Measurements from ENCODE around the gene IL21R.
A peak's percentile ranks its signal among the peaks of the same experiment; 100 is the strongest.
"Not testable (repeated sequence)": the region's sequence is repeated elsewhere in the genome, so short reads cannot be mapped to it uniquely, and the experiment has no call there.

IL21R gene

DNA sequence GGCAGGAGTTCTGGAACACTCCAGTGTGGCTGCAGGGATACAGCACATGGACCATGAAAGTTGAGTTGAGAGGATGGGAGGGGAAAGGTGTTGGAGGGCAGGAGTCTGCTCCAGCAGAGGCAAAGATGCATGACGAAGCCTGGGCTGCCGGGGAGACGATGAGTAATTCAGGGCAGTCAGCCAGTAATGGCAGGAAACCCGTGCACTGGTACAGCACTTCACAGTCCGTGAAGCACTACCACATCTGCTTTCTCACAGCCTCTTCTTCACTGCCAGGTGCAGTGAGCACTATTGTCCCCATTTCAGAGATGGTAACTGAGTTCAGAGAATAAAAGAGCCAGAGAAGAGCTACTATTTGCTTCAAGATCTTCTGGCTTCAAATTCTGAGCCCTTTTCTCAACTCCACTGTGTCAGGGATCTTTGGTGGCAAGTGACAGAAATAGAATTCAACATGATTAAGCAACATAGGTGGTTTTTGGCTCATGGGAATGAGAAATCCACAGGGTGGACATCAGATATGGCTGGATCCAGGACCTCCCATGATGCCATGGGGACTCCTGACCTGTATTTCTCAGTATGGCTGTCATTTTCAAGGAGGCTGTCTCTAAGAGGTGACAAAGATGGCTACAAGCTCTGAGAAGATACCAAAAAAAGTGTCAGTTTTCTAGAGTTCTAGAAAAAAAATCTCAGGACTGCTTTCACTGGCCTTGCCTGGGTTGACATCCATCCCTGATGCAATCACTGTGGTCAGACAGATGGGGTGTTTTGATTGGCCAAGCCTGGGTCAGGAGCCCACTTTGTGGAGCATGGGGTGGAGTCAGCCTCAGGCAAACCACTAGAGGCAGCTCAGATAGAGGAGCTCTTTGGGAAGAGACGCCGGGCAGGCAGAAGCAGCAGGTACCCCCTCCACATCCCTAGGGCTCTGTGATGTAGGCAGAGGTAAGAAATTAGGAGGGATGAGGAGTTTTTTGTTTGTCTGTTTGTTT lies 24.7 kb downstream of the IL21R start:
- peak; percentile 39 for DNase-seq (ENCODE audit: low read depth, low spot score)

DNA sequence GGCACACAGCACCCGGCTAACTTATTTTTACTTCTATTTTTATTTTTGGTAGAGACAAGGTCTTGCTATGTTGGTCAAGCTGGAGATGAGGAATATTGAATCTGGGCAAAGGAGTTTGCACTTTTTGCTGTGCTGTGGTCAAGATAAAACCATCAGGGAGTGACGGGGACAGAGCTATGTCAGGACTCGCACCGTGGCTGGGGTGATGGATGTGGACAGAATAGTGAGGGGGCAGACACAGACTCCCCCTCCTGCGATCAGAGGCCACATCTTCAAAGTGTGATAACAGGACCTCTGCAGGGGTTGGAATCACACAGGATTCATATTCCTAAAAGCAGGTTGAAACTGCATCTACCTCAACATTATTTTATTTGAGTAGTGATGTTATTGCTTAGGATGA lies 25.6 kb downstream of the IL21R start:
- no peak for DNase-seq (ENCODE audit: low read depth, low spot score)

DNA sequence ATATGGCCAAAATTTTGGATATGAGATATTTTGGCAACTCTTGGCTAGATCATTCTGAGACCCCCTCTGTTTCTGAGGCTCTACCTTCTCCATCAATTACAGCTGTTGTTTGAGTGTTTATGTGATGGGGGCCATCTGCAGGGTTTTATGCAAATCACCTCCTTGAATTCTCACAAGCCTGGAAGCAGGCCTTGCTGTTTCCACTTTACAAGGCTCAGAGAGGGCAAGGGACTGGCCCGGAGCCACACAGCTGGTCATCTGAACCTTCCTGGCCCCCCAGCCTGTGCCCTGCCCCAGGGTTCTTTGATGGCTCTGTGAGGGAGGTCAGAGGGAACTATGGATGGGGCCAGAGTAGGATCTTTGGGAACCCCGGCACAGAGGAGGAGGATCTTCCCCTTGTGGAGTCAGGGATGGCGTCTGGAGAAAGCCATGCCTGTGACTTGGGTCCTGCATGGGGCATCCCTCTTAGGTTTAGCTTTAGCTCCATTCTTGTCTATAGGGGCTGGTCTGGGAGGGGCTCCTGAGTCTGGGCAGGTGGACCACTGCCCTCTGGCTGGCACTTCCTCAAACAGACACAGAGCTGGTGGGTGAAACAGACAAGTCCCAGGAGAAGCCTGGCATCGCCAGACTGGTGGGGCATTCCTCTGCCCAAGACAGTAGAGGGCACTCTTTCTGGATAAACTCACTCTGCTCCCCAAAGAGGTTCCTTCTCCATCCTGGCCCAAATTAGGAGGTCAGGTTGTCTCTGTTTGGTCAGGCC lies 26.2 kb downstream of the IL21R start:
- no peak for DNase-seq (ENCODE audit: low read depth, low spot score)

DNA sequence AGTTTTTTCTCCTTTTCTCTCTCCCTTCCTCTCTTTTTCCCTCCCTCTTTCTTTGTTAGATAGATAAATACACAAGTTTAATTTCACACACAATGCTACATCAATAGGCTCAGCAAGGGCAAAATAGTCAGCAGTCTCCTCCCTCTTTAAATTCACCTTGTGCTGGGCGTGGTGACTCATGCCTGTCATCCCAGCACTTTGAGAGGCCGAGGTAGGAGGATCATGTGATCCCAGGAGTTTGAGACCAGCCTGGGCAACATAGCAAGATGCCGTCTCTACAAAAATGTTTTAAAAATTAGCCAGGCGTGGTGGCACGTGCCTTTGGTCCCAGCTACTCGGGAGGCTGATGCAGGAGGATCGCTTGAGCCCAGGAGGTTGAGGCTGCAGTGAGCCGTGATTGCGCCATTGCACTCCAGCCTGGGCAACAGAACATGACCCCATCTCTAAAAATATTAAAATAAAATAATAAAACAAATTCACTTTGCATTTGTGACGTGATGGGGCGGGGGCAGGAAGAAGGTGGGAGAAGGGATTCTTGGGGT lies 27.4 kb downstream of the IL21R start:
- DNase-seq (ENCODE audit: low read depth, low spot score) = no peak

DNA sequence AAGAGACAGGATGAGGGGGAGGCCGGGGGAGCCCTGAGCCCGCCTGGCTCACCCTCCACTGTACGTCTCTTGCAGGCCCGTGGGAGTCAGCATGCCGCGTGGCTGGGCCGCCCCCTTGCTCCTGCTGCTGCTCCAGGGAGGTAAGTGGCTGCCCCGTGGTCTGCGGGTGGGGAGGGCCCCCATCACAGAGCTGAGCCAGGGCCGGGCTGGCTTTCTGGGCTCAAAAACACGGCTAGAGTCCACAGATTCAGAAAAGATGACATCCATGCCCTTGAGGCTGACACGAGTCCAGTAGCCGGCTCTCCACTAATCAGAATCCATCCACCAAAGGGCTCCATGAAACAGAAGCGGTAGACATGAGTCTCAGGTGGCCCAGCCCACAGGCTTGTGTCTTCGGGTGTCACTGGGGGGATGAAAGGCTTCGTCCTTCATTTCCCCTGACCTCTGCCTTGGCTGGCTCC lies 28.0 kb downstream of the IL21R start:
- DNase-seq (ENCODE audit: low read depth, low spot score) = no peak

DNA sequence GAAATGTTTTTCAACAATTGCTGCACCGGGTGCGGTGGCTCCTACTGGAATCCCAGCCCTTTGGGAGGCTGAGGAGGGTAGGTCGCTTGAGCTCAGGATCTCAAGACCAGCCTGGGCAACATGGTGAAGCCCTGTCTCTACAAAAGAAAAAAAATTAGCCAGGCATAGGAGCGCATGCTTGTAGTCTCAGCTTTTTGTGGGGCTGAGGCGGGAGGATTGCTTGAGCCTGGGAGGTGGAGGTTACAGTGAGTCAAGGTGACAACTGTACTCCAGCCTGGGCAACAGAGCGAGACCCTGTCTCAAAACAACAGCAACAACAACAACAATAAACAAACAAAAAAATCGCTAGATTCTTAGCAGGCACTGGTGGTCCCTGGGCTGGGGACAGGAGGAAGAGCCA lies 28.5 kb downstream of the IL21R start:
- DNase-seq (ENCODE audit: low read depth, low spot score) = no peak

DNA sequence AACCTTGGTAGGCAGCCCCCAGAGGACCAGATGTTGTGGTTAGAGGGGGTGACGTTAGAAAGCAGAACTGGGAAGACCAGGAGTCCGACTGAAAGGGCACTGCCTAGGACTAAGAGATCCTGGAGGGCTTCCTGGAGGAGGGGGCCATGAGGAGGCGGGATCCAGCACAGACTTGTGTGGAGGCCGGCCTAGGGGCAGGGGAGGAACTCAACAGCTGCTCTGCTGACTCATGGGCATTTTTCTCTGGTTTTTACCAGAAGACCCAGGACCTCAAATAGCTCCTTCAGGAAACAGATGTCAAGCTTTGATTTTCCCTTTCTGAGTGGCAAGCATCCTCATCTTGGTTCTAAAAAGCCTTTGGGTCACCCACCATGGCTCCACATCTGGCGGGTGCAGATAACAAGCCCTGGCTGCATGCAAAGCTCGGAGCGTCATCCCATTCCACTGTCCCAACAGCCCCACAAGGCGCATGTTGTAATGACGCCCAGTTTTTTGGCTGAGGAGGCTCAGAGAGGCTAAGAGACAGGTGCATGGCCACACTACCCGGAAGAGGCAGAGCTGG lies 29.0 kb downstream of the IL21R start:
- no peak for DNase-seq (ENCODE audit: low read depth, low spot score)

DNA sequence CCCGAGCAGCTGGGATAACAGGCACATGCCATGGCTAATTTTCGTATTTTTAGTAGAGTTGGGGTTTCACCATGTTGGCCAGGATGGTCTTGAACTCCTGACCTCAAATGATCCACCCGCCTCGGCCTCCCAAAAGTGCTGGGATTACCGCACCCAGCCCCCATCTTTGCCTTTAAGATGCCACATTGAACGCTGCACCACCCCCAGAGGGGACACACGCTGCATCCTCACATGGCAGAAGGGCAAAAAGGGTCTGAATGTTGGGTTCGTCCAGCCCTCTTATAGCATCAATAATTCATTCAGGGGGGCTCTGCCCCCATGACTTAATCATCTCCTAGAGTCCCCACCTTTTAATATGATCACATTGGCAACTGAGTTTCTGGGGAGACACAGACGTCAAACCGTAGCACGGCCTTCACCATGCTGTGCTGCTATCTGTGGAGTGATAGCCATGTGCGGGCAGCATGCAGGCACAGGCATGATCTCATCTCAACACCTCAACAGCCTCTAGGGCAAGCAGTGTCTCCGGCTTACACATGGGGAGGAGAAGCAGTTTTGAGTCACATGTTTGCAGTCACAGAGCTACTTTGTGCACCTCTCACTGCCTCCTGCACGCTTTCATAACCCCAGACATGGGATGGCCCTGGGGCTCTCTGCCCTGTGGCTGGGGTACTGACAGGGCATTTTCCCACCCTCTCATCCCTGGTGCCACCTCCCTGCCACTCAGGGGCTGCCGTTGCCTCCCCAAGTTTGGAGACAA lies 30.0 kb downstream of the IL21R start:
- DNase-seq (ENCODE audit: low read depth, low spot score) = no peak

DNA sequence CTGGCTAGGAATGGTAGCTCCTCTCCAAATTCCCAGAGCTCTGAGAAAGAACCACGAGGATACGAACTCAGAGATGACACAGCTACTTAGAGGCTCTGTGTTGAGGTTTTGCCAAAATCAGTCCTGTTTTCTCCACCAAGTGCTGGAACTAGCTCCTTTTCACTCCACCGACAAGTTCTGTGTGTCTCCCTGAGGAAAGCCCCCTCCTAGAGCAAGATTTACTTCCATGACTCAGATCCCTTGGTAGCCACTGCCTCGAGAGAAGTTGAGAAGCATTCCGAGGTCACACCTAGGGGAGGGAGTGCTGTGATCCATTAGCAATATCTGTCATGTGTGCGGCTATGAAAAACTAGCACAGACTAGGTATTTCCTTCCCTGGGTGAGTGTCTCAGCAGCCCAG lies 30.6 kb downstream of the IL21R start:
- no peak for DNase-seq (ENCODE audit: low read depth, low spot score)

DNA sequence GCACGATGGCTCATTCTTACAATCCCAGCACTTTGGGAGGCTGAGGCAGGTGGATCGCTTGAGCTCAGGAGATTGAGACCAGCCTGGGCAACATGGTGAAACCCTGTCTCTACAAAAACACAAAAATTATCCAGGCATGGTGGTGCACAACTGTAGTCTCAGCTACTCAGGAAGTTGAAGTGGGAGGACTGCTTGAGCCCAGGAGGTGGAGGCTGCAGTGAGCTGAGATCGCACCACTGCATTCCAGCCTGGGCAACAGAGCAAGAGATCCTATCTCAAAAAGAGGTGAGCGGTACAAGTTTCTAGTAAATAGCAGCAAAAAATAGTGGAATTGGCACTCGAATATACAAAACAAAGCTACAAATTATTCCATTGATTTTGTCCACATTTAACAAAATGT lies 31.2 kb downstream of the IL21R start:
- DNase-seq (ENCODE audit: low read depth, low spot score) = not testable (repeated sequence)

DNA sequence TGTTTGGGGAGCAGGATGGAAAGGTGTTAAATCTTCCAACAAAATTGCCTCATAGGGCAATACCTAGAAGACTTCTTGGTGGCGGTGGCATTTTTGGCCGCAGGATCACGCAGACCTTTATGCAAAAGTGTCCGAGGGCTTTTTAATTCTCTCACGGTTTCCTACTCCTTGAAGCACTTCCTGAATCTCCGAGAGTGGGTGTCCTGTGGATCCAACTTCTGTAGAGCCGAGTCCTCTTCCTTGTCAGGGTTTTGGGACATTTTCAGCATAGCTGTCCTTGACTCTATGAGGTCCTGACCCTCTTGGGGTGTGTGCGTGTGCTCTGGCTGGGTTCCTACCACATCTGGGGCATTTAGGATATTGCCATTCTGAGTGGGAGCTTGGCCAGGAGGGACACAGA lies 31.7 kb downstream of the IL21R start:
- DNase-seq (ENCODE audit: low read depth, low spot score) = no peak

DNA sequence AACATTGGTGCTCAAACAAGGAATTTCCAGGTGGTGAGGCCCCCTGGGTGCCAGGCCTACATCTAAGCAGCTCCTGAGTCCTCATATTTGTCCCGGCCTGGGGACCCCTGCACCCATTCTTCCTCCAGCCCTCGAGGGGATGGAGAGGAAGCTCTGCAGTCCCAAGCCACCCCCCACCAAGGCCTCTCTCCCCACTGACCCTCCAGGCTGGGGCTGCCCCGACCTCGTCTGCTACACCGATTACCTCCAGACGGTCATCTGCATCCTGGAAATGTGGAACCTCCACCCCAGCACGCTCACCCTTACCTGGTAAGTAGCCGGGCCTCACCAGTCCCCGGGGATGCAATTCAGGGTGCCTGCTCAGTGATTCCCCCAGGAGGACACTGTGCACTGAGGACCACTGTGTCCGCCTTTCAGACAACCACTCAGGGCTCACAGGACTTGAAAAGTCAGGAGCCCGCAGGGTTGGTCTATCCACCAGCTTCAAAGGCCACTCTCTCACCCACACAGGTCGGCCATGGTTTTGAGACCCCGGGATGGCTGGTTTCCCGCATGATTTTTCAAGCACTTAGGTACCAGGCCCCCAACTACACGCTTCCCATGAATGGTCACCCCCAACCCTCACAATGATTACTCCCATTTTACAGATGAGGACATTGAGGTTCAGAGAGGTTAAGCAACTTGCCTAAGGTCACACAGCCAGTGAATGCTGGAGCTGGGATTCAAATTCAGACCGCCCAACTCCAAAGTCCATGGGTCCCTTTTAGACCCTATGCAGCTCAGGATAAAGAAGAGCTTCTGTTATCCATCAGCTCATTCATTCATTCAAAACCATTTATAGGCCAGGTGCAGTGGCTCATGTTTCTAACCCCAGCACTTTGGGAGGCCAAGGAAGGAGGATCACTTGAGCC lies 32.4 kb downstream of the IL21R start:
- DNase-seq (ENCODE audit: low read depth, low spot score) = no peak

DNA sequence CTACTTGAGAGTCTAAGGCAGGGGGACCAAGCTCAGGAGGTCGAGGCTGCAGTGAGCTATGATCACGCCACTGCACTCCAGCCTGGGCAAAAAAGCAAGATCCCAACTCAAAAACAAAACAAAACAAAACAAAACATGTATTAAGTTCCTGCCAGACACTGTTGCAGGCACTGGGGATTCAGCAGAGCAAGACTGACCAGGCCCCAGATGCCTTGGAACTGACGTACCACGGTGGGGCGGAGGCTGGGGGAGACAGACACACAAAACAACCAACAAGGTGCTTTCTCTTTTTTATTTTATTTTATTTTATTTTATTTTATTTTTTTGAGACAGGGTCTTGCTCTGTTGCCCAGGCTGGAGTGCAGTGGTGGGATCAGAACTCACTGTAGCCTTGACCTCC lies 33.2 kb downstream of the IL21R start:
- DNase-seq (ENCODE audit: low read depth, low spot score) = not testable (repeated sequence)

DNA sequence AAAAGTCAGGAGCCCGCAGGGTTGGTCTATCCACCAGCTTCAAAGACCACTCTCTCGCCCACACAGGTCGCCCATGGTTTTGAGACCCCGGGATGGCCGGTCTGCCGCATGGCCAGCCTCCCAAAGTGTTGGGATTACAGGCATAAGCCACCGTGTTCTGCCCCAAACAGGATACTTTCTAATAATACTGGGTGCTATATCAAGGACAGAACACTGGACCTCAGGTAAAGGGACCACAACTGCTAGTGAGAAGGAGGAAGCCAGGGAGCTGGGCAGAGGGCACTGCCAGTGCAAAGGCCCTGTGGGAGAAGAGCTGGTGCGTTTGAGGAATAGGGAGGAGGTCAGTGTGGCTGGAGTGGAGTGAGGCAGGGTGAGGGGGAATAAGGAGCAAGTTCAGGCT lies 34.1 kb downstream of the IL21R start:
- DNase-seq (ENCODE audit: low read depth, low spot score) = no peak

DNA sequence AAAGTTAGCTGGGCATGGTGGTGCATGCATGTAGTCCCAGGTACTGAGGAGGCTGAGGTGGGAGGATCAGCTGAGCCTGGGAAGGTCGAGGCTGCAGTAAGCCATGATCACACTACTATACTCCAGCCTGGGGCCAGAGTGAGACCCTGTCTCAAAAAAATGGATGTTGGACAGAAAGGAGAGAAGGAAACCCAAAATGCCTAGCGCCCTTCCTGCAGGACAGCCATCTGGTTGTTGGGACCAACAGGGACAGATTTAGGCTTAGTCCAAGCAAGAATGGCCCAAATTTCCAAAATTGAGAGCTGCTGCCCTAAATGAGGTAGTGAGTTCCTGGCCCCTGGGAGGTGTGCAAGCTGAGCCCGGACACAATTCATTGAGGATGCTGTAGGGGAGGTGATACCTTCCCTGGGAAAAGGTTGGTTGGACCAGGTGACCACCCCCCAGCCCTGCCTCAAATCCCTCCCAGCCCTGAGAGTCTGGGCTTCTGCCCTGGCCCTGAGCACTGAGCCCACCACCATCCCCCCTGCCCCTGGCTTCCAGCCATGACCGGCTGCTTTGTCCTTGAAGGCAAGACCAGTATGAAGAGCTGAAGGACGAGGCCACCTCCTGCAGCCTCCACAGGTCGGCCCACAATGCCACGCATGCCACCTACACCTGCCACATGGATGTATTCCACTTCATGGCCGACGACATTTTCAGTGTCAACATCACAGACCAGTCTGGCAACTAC lies 35.1 kb downstream of the IL21R start:
- no peak for DNase-seq (ENCODE audit: low read depth, low spot score)

DNA sequence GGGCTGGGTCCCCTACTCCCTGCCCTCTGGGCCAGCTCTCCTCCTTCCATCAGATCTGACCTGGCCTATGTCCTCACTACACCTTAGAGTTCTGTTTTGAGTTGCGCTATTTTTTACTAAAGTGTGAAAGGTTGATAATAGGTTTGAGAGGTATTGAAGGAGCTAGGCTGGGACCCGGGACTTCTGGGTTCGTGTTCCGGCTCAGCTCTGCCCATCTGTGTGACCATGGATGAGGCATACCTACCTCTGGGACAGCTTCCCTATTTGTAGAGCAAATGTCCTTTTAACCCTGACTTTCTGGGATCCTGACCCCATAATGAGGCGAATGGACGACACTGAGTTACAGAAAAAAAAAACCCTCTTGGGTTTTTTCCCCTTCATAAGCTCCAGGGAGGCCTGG lies 36.0 kb downstream of the IL21R start:
- no peak for DNase-seq (ENCODE audit: low read depth, low spot score)

DNA sequence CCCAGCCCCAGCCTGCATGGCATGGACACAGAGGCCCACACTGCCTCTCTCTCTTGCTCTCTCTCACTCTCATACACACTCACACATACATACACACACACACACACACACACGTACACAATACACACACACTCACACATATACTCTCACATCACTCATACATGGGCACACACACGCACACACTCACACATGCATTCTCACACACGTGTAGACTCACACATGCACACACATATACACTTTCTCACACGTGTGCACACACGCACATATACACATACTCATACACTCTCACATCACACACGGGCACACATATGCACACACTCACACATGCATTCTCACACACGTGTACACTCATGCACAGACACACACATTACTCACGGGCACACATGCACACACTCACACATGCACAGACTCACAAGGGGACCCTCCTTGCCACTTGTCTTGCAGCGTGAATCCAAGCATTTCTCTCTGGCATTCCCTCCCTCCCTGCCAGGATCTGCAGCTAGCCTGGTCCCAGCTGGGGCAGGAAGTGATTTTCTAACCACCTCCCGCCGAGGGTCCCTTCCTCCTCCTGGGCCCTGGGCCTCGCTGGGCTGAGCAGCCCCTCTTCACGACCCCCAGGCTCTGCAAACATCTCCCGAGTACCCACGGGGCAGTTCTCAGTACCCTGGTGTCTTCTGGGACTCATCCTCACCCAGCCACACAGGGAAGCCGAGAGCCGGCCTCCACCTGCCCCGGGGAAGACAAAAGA lies 37.5 kb downstream of the IL21R start:
- no peak for DNase-seq (ENCODE audit: low read depth, low spot score)

DNA sequence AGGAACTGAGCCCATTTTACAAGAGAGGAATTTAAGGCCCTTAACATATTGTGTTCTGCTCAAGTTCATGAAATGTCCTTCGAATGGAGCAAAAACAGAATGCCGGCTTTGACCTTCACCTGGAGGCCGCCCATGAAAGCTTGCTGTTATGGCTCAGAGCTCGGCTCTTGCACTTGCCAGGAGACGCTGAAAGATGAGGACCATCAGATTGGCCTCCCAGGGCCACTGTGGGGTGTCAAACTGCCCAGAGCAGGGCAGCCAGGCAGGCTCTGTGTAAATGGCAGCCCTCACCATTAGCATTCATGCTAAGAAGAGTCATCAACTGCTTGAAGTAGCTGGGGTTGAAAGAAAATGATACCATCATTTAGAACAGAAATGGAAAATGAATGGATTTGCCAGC lies 39.3 kb downstream of the IL21R start:
- DNase-seq (ENCODE audit: low read depth, low spot score) = no peak

DNA sequence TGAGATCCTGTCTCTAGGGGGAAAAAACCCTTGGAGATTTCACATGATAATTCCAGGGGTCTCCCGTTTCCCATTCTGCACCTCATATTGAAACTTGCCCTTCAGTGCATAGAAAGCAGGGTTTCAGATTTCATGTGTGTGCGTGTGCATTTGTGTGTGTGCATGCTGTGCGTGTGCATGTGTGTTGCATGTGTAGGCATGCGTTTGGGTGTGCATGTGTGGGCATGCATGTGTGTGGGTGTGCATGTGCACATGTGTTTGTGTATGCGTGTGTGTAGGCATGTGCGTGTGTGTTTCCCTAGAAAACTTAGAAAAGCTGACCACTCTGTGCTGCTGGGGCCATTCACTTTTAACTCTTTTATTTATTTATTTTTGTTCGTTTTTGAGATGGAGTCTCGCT lies 40.0 kb downstream of the IL21R start:
- DNase-seq (ENCODE audit: low read depth, low spot score) = no peak
